K562 (cell line): Measurements from ENCODE around the gene BTBD2. TPM values are rescaled to one million over a fixed set of nuclear protein-coding genes. Genes with fewer than 3 reads are reported as not detected.

Experiments used
- CAMTA2 ChIP-seq: fragments of 250-450 bp; sonication (Bioruptor Pico); conservative IDR thresholded peaks from 2 replicates; pipeline ENCODE4 v1.5.1; 2022
- COPS2 ChIP-seq: fragments of 450-650 bp; conservative IDR thresholded peaks from 2 replicates; pipeline ENCODE4 v1.6.1; 2016; ENCODE audit warnings: mild to moderate bottlenecking, moderate library complexity
- E2F5 ChIP-seq: sonication (generic); formaldehyde crosslinking; IDR thresholded peaks from 2 replicates; pipeline ENCODE4 v1.8.0; 2022; ENCODE audit warnings: mild to moderate bottlenecking, missing genetic modification reagents
- FIP1L1 ChIP-seq: fragments of 200-400 bp; formaldehyde crosslinking; IDR thresholded peaks from 2 replicates; pipeline ENCODE4 v1.6.1; 2018; ENCODE audit warnings: mild to moderate bottlenecking, low read depth, low read length; ENCODE audit not compliant: poor library complexity, severe bottlenecking
- GATA2 ChIP-seq: sonication (generic); formaldehyde crosslinking; IDR thresholded peaks from 2 replicates; pipeline ENCODE4 v1.4.0; 2020; ENCODE audit warnings: mild to moderate bottlenecking, missing genetic modification reagents
- GMEB1 ChIP-seq: fragments of 250-450 bp; sonication (Bioruptor Pico); IDR thresholded peaks from 2 replicates; pipeline ENCODE4 v1.4.0; 2020; ENCODE audit warnings: mild to moderate bottlenecking
- HCFC1 ChIP-seq: IDR thresholded peaks from 2 replicates; pipeline ENCODE4 v1.6.1; 2012; ENCODE audit warnings: low read depth, low read length, improper control_type of control experiment
- HNRNPL ChIP-seq: fragments of 200-400 bp; formaldehyde crosslinking; IDR thresholded peaks from 2 replicates; pipeline ENCODE4 v1.6.1; 2017; ENCODE audit warnings: low read depth, mild to moderate bottlenecking, low read length
- KAT7 ChIP-seq: sonication (generic); formaldehyde crosslinking; IDR thresholded peaks from 2 replicates; pipeline ENCODE4 v1.8.0; 2022; ENCODE audit warnings: missing genetic modification reagents, mild to moderate bottlenecking, borderline replicate concordance
- KLF1 ChIP-seq: fragments of 450-650 bp; IDR thresholded peaks from 2 replicates; pipeline ENCODE4 v1.6.1; 2016; ENCODE audit warnings: missing genetic modification characterization, missing compliant biosample characterization
- SMARCC2 ChIP-seq: fragments of 450-650 bp; IDR thresholded peaks from 2 replicates; pipeline ENCODE4 v1.6.1; 2017; ENCODE audit warnings: antibody characterized with exemption, moderate library complexity, mild to moderate bottlenecking, low read depth
- SPI1 ChIP-seq: IDR thresholded peaks from 2 replicates; pipeline ENCODE4 v1.6.1; 2011; ENCODE audit warnings: low read depth, low read length, control low read depth, borderline replicate concordance
- SREBF1 ChIP-seq: fragments of 150-350 bp; IDR thresholded peaks from 2 replicates; pipeline ENCODE4 v1.6.1; 2014; ENCODE audit warnings: antibody characterized with exemption, low read depth, low read length, borderline replicate concordance
- THRB ChIP-seq: fragments of 450-650 bp; formaldehyde crosslinking; conservative IDR thresholded peaks from 2 replicates; pipeline ENCODE4 v1.4.0; 2022; ENCODE audit warnings: mild to moderate bottlenecking, missing genetic modification characterization
- TSC22D4 ChIP-seq: fragments of 450-650 bp; IDR thresholded peaks from 2 replicates; pipeline ENCODE4 v1.6.1; 2016; ENCODE audit warnings: missing genetic modification characterization, missing biosample characterization, control low read depth
- ZBTB12 ChIP-seq: fragments of 250-450 bp; sonication (Bioruptor Pico); IDR thresholded peaks from 2 replicates; pipeline ENCODE4 v1.4.0; 2020
- ZNF444 ChIP-seq: fragments of 250-450 bp; sonication (Bioruptor Pico); IDR thresholded peaks from 2 replicates; pipeline ENCODE4 v1.4.0; 2020; ENCODE audit warnings: mild to moderate bottlenecking, moderate library complexity
- ZNF449 ChIP-seq: fragments of 250-450 bp; sonication (Bioruptor Pico); IDR thresholded peaks from 2 replicates; pipeline ENCODE4 v1.8.0; 2022; ENCODE audit warnings: moderate library complexity, mild to moderate bottlenecking, inconsistent platforms
- ZNF57 ChIP-seq: fragments of 450-650 bp; formaldehyde crosslinking; IDR thresholded peaks from 2 replicates; pipeline ENCODE4 v1.4.0; 2020; ENCODE audit warnings: mild to moderate bottlenecking, moderate library complexity
- ZNF655 ChIP-seq: fragments of 250-450 bp; sonication (Bioruptor Pico); IDR thresholded peaks from 2 replicates; pipeline ENCODE4 v1.5.0; 2021
- polyA plus RNA-seq, 8 experiments: library from polyadenylated mRNA; depleted of rRNA in 4 of 8; stranded (reverse) in 5 of 8; unstranded in 3 of 8; fragments of >200 nt; fragmentation: Nextera tagmentation in 2 of 8; fragmentation: Illumina TruSeq in 1 of 8; extraction: Ambion mirVana in 2 of 8; extraction: Trizol in 1 of 8; gene quantifications; 2 replicates each; pipeline versions ENCODE4 v1.2.1 to v1.2.3, GENCODE V29; 2011 to 2014; ENCODE audit warnings: inconsistent platforms in 1 of 8, missing spikeins in 1 of 8
- total RNA-seq, 7 experiments: library from RNA; depleted of rRNA in 6 of 7; stranded (reverse); fragments of >200 nt in 6 of 7; fragmentation: Illumina TruSeq in 2 of 7; extraction: Trizol in 2 of 7; gene quantifications; 2 replicates each; pipeline versions ENCODE4 v1.2.1 to v1.2.3, GENCODE V29; 2011 to 2021; ENCODE audit warnings: low replicate concordance in 1 of 7

Gene BTBD2
- total and polyA plus RNA-seq, 9 of the 15 experiments (the other 6 are each of a cell fraction or from before 2014, with no cell fraction given) = 0.10 to 15.6 (median 6.9) TPM

DNA sequence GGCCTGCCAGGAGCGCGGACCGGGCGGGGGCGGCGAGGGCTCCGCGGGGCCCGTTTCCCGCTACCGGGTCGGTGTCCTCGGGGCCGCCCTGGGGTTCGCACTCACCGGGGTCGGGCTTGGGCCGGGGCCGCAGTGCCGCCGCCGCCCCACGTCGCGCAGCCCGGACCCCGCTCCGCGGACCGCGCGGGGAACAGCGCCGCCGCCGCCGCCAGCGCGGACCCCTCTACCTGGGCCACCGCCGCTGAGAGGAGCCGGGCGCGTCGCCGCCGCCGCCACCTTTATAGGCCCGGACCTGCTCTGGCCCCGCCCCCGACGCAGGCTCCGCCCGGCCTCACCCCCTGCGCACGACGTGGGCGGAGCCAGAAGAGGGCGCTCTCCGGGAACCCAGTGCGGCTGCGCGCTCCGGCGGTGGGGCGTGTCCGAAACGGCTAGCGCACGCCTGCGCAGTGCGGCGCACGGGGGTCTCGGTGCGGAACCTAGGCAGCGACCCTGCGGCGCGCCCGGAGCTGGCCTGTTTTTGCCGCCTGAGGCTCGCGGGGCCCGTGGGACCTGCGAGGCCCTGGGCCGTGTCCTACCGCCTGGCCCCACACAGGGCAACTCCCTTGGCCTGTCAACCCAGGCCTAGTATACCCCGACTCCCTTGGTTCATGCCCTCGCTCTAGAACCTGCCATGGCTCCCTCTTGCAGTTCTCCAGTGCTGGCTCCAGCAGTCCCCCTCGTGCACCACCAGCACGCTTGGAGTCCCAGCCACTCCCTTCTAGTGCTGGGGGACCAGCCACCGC lies 35.7 kb upstream of the BTBD2 start, which contains the start of gene MKNK2 (continued):
- no peak for TF ChIP-seq ZNF655 (CRISPR knock-in tag)
- peak; percentile 83 for TF ChIP-seq GMEB1 (CRISPR knock-in tag)
- no peak for TF ChIP-seq THRB
- no peak for TF ChIP-seq COPS2
- TF ChIP-seq HNRNPL = peak; percentile 85; the same call in 1 of the 2 replicates
- TF ChIP-seq SMARCC2 = no peak
- no peak for TF ChIP-seq ZNF57 (CRISPR knock-in tag)
- TF ChIP-seq HCFC1 = peak; percentile 70
- TF ChIP-seq ZNF449 (CRISPR knock-in tag) = no peak
- no peak for TF ChIP-seq GATA2 (CRISPR knock-in tag)
- TF ChIP-seq ZBTB12 (CRISPR knock-in tag) = no peak
- peak; percentile 67; the same call in 1 of the 2 replicates for TF ChIP-seq E2F5 (CRISPR knock-in tag)
- peak; percentile 94 for TF ChIP-seq FIP1L1
- peak; percentile 77; the same call in 1 of the 2 replicates for TF ChIP-seq KLF1 (tag)
- no peak for TF ChIP-seq KAT7
- TF ChIP-seq CAMTA2 (CRISPR knock-in tag) = peak; percentile 92; the same call in 1 of the 2 replicates
- no peak for TF ChIP-seq SREBF1
- TF ChIP-seq TSC22D4 (tag) = no peak
- 0 out of 2 replicates have a peak, but pooled peaks have one; percentile 2 for TF ChIP-seq SPI1
- TF ChIP-seq ZNF444 = no peak
